HTERT RPE-1 (cell line): ENCODE data around the gene LRRC4B.
"Not testable (repeated sequence)": the region's sequence is repeated elsewhere in the genome, so short reads cannot be mapped to it uniquely, and the experiment has no call there.

Source experiments
- in situ Hi-C: fragments of 300-500 bp; cut with MboI; formaldehyde crosslinking; loops from 4 replicates; pipeline ENCODE4 v1.14.3; 2020; ENCODE audit warnings: low sequenced_read_pairs

LRRC4B gene

GRCh38 chr19:50531171-50531612 is 37.0 kb downstream of the LRRC4B start:
- in situ Hi-C loops: no loop called here

- in situ Hi-C loops: not testable (repeated sequence)
Observed at GRCh38 chr19:50528052-50528451, 40.2 kb downstream of the LRRC4B start.

- in situ Hi-C loops: no loop called here
Observed at GRCh38 chr19:50522881-50523280, 45.4 kb downstream of the LRRC4B start.

GRCh38 chr19:50520822-50521465 is 47.3 kb downstream of the LRRC4B start:
- in situ Hi-C loops: no loop called here

- in situ Hi-C loops: no loop called here
Observed at GRCh38 chr19:50519006-50519575, 49.1 kb downstream of the LRRC4B start.

GRCh38 chr19:50518091-50519005 is 49.9 kb downstream of the LRRC4B start:
- in situ Hi-C loops: no loop called here

- in situ Hi-C loops: no loop called here
Observed at GRCh38 chr19:50517704-50518075, 50.5 kb downstream of the LRRC4B start.

GRCh38 chr19:50516964-50517703 is 51.1 kb downstream of the LRRC4B start:
- in situ Hi-C loops: no loop called here

GRCh38 chr19:50516456-50516855 is 51.8 kb downstream of the LRRC4B start:
- in situ Hi-C loops: no loop called here

GRCh38 chr19:50515168-50515561 is 53.1 kb downstream of the LRRC4B start:
- in situ Hi-C loops: no loop called here

- in situ Hi-C loops: no loop called here
Observed at GRCh38 chr19:50514346-50515167, 53.7 kb downstream of the LRRC4B start.

- in situ Hi-C loops: no loop called here
Observed at GRCh38 chr19:50513746-50514345, 54.4 kb downstream of the LRRC4B start, which contains the start of gene ASPDH. ASPDH (minus strand) TSS chr19:50513913; CDS start chr19:50513823, 90 bp downstream.

- in situ Hi-C loops: no loop called here
Observed at GRCh38 chr19:50512999-50513745, 55.1 kb downstream of the LRRC4B start.

GRCh38 chr19:50512112-50512998 is 55.9 kb downstream of the LRRC4B start:
- in situ Hi-C loops: no loop called here

GRCh38 chr19:50511069-50511822 is 57.0 kb downstream of the LRRC4B start, which contains the start of gene JOSD2:
JOSD2 (minus strand) TSS chr19:50511191; CDS start chr19:50510431, 760 bp downstream.
- in situ Hi-C loops: no loop called here

GRCh38 chr19:50510700-50511068 is 57.6 kb downstream of the LRRC4B start:
- in situ Hi-C loops: no loop called here

GRCh38 chr19:50510121-50510670 is 58.0 kb downstream of the LRRC4B start:
- in situ Hi-C loops: no loop called here
